Posterior cingulate gyrus (tissue), 11 donors: ENCODE data around the gene CUL1.
A peak's percentile ranks its signal among the peaks of the same experiment; 100 is the strongest.
"Not testable (repeated sequence)": the region's sequence is repeated elsewhere in the genome, so short reads cannot be mapped to it uniquely, and the experiment has no call there.

ENCODE experiments used
- DNase-seq, 10 donors: peaks; one replicate each; pipeline versions ENCODE4 v3.0.0 to v3.0.0-alpha.2; 2020 to 2021; ENCODE audit warnings: mixed read lengths in 3 of 10
- intact Hi-C: fragments of 100-400 bp; cut with DNase I; formaldehyde crosslinking; loops from one replicate; pipeline ENCODE4 v1.15.1; 2023

Gene CUL1

DNA sequence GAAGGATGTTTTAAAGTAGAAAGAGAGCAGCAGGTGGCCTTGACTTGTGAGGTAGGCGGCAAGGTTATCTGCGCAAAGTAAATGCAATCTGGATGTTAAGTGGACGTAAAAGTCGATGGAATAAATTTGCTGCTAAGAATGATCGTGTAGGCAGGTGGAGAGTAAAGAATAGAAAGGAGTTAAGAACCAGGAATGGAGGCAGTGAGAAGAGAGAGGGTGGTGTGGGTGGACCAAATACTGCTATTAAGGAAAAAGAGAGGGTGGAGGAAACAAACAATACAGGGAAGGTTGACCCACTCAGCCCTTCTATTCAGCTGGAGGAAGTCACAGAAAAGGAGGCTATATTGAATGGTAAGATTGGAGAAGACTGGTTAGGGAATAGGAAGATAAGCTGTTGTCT, 1.9 kb upstream of the CUL1 start:
- intact Hi-C loops = no loop called here
- DNase-seq = no peak

DNA sequence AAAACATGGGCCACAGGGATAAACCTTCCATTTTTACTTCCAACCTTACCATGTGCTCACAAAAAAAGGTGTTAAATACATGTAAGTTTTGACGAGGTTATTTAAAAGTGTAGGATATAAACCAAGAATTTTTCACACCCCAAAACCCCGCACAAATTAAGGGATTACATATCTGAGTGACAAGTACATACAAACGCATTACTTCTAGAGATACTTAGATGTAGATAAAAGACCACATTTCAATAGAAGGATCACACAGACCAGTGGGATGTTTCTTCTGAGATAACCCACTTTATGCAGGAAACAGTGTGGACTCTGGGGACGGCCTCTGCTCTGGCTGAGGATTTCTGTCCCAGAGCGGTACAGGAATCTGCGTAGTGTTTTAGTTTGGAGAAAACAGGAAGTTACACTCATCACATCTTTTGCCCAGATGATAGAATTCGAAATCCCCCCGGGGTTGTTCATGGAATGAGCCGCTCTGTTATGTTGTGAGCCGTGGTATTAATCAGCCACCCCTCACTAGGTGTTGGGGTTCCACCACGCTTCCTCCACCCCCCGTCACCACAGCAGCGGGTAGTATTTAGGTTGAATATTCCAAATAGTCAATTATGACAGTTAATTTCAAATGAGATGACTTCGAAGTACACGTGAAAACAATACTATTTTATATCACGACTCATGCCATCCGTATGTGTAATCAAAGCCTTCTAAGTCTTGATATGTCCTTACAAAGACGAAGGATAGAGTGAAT, 1.3 kb upstream of the CUL1 start:
- DNase-seq = peak in 1 of 10 donors; percentile 4
- intact Hi-C loops = loop anchor here (1.0 kb wide), 1 partner anchor 187 kb away; the partner anchor contains the start of gene EZH2

DNA sequence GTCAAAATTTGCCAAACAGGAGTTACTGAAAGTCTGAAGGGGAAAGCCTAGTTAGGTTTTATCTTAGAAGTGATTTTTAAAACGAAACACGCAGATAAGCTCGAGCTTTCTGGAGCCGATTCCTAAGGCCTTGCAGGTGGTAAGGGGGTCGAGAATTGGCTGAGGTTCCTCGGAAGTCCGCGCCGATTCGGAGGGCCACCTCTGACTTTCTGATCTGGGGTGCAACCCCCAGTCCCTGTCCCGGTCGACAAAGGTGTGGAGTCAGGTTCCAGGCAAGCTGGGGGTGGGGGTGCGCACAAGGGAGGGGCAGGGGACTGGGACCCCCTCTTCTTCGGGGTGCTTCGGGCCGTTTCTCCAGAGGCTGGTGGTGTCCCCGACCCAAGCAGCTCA, 701 bp upstream of the CUL1 start:
- intact Hi-C loops = loop anchor here (1.0 kb wide), 1 partner anchor 186 kb away; the partner anchor contains the start of gene EZH2
- DNase-seq = peak in 1 of 10 donors; percentile 42

- peak in 9 of 10 donors; percentile 20 to 89 (median 29) for DNase-seq
- intact Hi-C loops = no loop called here
These were observed 500 bp downstream of the CUL1 start for GRCh38 chr7:148699024-148699781.

DNA sequence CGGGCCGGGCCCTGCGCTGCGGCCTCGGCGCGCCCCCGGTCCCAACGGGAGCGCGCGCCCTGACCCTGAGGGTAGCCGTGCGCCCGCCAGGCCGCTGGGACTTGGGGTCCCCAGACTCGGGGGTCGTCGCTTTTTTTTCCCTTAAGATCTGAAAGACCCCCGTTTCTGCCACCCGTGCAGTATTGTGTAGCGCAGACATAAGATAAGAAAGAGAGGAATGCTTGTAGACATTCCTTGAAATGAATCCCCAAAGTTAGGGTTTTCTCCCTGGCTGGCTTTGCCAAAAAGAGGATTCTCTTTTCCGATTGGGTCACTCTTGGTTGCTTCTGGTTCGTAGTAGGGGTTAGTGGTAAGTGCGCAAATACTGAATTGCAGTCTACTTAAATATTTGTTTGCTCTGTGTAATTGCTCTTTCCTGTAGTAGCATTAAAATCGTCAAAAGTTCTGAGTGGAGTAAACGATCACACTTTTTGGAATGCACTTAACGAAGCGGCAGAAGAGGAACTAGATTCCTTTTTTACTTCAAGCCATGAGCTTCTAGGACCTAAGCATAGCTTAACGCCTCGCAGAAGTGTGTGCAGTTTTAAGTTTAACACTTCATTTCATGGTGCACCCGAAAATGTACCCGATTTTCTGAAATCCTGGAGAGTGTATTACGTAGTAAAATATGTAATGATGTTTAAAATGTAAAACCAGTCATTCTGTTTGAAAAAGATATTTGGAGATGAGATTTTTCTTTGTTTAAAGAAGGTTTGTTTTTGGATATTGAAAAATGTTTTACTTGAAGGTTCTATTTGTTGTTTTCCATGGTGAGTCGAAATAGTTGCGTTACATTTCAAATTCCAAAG, 1.3 kb downstream of the CUL1 start:
- no peak for DNase-seq
- intact Hi-C loops = loop anchor here (10.0 kb wide), 1 partner anchor 255 kb away; no protein-coding TSS in a partner anchor

GRCh38 chr7:148700661-148701064, 2.0 kb downstream of the CUL1 start:
- no peak for DNase-seq
- intact Hi-C loops = loop anchor here (10.0 kb wide), 1 partner anchor 254 kb away; no protein-coding TSS in a partner anchor

DNA sequence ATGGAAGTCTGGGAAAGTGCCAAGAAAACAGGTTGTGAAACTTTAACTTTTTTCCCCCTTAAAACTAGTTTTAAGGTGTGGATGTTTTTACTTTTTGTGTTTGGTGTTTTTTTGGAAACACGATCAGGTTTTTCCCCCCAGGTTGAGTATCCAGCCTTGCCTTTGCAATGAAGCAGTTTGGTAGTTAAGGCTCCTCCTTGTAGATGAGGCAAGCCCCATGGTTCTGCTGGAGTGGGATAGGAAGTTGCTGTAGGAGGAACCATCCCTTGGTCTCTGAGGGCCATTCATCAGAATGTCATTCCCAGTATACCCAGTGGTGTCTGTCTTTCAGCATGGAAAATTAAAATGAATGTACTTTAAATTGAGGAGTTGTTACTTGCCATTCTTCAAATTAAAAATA, 2.7 kb downstream of the CUL1 start:
- intact Hi-C loops = loop anchor here (10.0 kb wide), 1 partner anchor 253 kb away; no protein-coding TSS in a partner anchor
- DNase-seq = no peak

- intact Hi-C loops = loop anchor here (10.0 kb wide), 1 partner anchor 252 kb away; no protein-coding TSS in a partner anchor
- no peak for DNase-seq
These were observed 4.4 kb downstream of the CUL1 start for GRCh38 chr7:148702876-148703670.

GRCh38 chr7:148703671-148703962, 4.9 kb downstream of the CUL1 start:
- intact Hi-C loops = loop anchor here (10.0 kb wide), 1 partner anchor 251 kb away; no protein-coding TSS in a partner anchor
- DNase-seq = not testable (repeated sequence)

GRCh38 chr7:148704189-148704588, 5.5 kb downstream of the CUL1 start:
- no peak for DNase-seq
- intact Hi-C loops = loop anchor here (10.0 kb wide), 1 partner anchor 251 kb away; no protein-coding TSS in a partner anchor

GRCh38 chr7:148704970-148705369, 6.3 kb downstream of the CUL1 start:
- DNase-seq = no peak
- intact Hi-C loops = loop anchor here (10.0 kb wide), 1 partner anchor 250 kb away; no protein-coding TSS in a partner anchor

DNA sequence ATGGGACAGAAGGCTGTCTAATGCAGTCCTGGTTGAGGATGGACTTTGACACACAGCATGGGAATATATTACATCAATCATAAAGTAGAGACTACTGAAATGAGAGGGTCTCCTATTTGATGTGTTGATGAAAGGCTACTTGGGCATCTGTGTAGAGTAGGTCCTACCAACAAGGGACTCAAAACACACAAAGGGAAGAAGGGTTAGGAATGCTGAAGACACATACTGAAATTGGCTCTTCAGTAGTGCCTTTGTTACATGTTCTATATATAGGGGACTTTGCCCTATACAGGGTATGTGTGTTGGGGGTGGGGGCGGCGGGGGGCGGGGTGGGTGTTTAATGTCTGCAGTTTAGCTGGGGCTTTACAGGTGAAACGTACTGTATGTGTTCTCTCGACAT, 7.7 kb downstream of the CUL1 start:
- intact Hi-C loops = loop anchor here (10.0 kb wide), 1 partner anchor 248 kb away; no protein-coding TSS in a partner anchor
- no peak for DNase-seq

DNA sequence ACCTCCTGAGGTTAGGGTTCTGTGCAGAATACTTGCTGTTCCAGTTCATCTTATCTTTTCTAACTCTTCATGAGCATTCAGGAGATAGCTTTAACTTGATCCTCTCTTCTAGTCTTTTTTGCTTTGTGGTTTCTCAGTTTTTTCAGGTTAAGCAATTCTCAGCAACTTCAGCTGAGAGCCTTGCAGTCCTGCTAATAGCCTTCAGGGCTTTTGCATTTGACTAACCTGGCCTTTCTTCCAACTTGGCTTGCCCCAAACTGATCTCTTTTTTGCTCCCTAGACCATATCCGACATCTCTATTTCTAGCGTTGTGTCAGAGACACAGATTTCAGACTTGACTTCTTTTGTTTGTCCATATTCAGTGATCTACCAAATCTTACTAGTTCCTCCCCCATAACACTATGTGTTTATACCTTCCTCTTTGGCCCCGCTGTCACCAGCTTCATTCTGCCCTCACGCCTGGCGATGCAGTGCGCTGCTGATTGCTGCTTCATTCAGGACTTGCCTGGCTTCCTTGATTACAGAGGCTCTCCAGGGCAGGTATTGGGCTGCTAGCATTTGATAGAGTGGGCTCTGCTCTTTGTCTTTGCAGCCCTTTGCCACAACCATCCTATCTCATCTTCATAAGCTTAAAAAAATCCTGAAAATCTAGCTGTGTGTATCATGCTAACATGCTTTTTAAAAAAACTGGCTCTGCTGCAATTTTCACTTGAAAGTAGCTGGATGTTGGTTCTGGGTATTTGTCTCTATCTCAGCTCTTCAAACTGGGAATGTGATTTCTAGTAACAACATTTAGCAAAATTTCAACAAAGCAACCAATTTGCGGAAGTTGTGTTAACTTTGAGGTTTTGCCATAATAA, 9.6 kb downstream of the CUL1 start:
- intact Hi-C loops = loop anchor here (10.0 kb wide), 1 partner anchor 247 kb away; no protein-coding TSS in a partner anchor
- no peak for DNase-seq

GRCh38 chr7:148709014-148709413, 10.3 kb downstream of the CUL1 start:
- DNase-seq = no peak
- intact Hi-C loops = loop anchor here (10.0 kb wide), 1 partner anchor 246 kb away; no protein-coding TSS in a partner anchor

GRCh38 chr7:148710426-148710825, 11.7 kb downstream of the CUL1 start:
- intact Hi-C loops, DNase-seq: not testable (repeated sequence)

GRCh38 chr7:148711191-148712102, 12.7 kb downstream of the CUL1 start:
- intact Hi-C loops = no loop called here
- DNase-seq = no peak

- DNase-seq = no peak
- intact Hi-C loops = no loop called here
These were observed 14.1 kb downstream of the CUL1 start for GRCh38 chr7:148712678-148713329.
